SK-N-SH (cell line): ENCODE results near the gene GHRL. TPM values are rescaled to one million over a fixed set of nuclear protein-coding genes. Genes with fewer than 3 reads are reported as not detected.

Source experiments
- CTCF ChIA-PET: fragments of 300-600, 350-600 bp; formaldehyde crosslinking; extraction: SDS; loops from one replicate; lab custom pipeline; 2021; lab: Yijun Ruan, JAX
- POLR2A ChIA-PET: fragments of 350-600 bp; sonication (Branson Sonifier 250); formaldehyde crosslinking; extraction: SDS; loops from one replicate; lab custom pipeline; 2020; ENCODE audit warnings: antibody characterized with exemption, inconsistent platforms; lab: Yijun Ruan, JAX
- DNase-seq: peaks from one replicate; pipeline ENCODE4 v3.0.0; 2012
- H2AFZ ChIP-seq: fragments of 200-600 bp; sonication (generic); 2 replicates; pipeline ENCODE4 v1.8.1; 2016; ENCODE audit warnings: antibody characterized with exemption, mild to moderate bottlenecking, low read depth
- H3F3A ChIP-seq: fragments of 200-600 bp; sonication (generic); replicated peaks from 2 replicates; pipeline ENCODE3; 2016; ENCODE audit warnings: antibody characterized with exemption, mild to moderate bottlenecking; ENCODE audit not compliant: insufficient read depth
- H3K27ac ChIP-seq, 2 experiments: fragments of 200-500 bp in 1 of 2; fragments of 200-600 bp in 1 of 2; sonication (Bioruptor generic) in 1 of 2; sonication (generic), shearing (Covaris generic) in 1 of 2; 2 replicates each; pipeline versions ENCODE4 v1.5.1 to v1.6.1; 2014 to 2016; ENCODE audit warnings: low read depth in 2 of 2, inconsistent platforms in 1 of 2, low read length in 1 of 2, mild to moderate bottlenecking in 1 of 2, mixed read lengths in 1 of 2
- H3K27me3 ChIP-seq: fragments of 200-600 bp; sonication (generic), shearing (Covaris generic); 2 replicates; pipeline ENCODE4 v1.6.1; 2016; ENCODE audit warnings: mixed run types; ENCODE audit not compliant: insufficient read depth
- H3K36me3 ChIP-seq, 2 experiments: fragments of 200-500 bp in 1 of 2; fragments of 200-600 bp in 1 of 2; sonication (Bioruptor generic) in 1 of 2; sonication (generic) in 1 of 2; replicated peaks in 1 of 2; 2 replicates each; pipeline versions ENCODE3 to v1.5.1; 2014 to 2016; ENCODE audit warnings: low read length in 1 of 2, mild to moderate bottlenecking in 1 of 2; ENCODE audit not compliant: insufficient read depth in 2 of 2, control insufficient read depth in 1 of 2
- H3K4me1 ChIP-seq, 2 experiments: fragments of 200-500 bp in 1 of 2; fragments of 200-600 bp in 1 of 2; sonication (Bioruptor generic) in 1 of 2; sonication (generic), shearing (Covaris generic) in 1 of 2; 2 replicates each; pipeline versions ENCODE4 v1.5.1 to v1.6.1; 2014 to 2016; ENCODE audit warnings: low read depth in 1 of 2, low read length in 1 of 2, mixed run types in 1 of 2; ENCODE audit not compliant: insufficient read depth in 2 of 2, control insufficient read depth in 1 of 2
- H3K4me2 ChIP-seq: fragments of 200-600 bp; sonication (generic), shearing (Covaris generic); 2 replicates; pipeline ENCODE4 v1.6.1; 2017; ENCODE audit warnings: mixed run types
- H3K4me3 ChIP-seq, 2 experiments: fragments of 200-500 bp in 1 of 2; fragments of 200-600 bp in 1 of 2; sonication (Bioruptor generic) in 1 of 2; sonication (generic), shearing (Covaris generic) in 1 of 2; 2 replicates each; pipeline versions ENCODE4 v1.5.1 to v1.8.1; 2014 to 2016; ENCODE audit warnings: low read depth in 2 of 2, inconsistent platforms in 1 of 2, low read length in 1 of 2, mild to moderate bottlenecking in 1 of 2, mixed read lengths in 1 of 2, moderate library complexity in 1 of 2
- H3K79me2 ChIP-seq: fragments of 200-600 bp; sonication (generic); 2 replicates; pipeline ENCODE4 v1.8.1; 2017; ENCODE audit warnings: mild to moderate bottlenecking; ENCODE audit not compliant: insufficient read depth
- H3K9ac ChIP-seq: fragments of 200-600 bp; sonication (generic); 2 replicates; pipeline ENCODE4 v1.6.1; 2017; ENCODE audit warnings: mixed run types
- H3K9me2 ChIP-seq: fragments of 200-600 bp; sonication (generic); 2 replicates; pipeline ENCODE4 v1.6.1; 2017; ENCODE audit warnings: mixed run types
- H3K9me3 ChIP-seq: fragments of 200-600 bp; sonication (generic); 2 replicates; pipeline ENCODE4 v1.6.1; 2017; ENCODE audit warnings: mixed run types, mild to moderate bottlenecking, moderate library complexity
- H4K20me1 ChIP-seq: fragments of 200-600 bp; sonication (generic); 2 replicates; pipeline ENCODE4 v1.6.1; 2017; ENCODE audit warnings: mild to moderate bottlenecking, mixed run types; ENCODE audit not compliant: insufficient read depth
- EP300 ChIP-seq, 2 experiments: IDR thresholded peaks; 2 replicates each; pipeline versions ENCODE4 v1.4.0 to v1.6.1; 2012; ENCODE audit warnings: borderline replicate concordance in 1 of 2, low read depth in 1 of 2, low read length in 1 of 2
- FOSL2 ChIP-seq: IDR thresholded peaks from 2 replicates; pipeline ENCODE4 v1.4.0; 2012; ENCODE audit warnings: low read depth, mild to moderate bottlenecking, moderate library complexity, borderline replicate concordance
- FOXJ3 ChIP-seq: sonication (generic); formaldehyde crosslinking; IDR thresholded peaks from 2 replicates; pipeline ENCODE4 v1.5.1; 2020; ENCODE audit warnings: mild to moderate bottlenecking, missing genetic modification reagents
- JUND ChIP-seq: IDR thresholded peaks from 2 replicates; pipeline ENCODE4 v1.4.0; 2012
- MEF2A ChIP-seq: IDR thresholded peaks from 2 replicates; pipeline ENCODE4 v1.4.0; 2012; ENCODE audit warnings: low read depth, borderline replicate concordance
- NRF1 ChIP-seq: IDR thresholded peaks from 2 replicates; pipeline ENCODE4 v1.6.1; 2012; ENCODE audit warnings: low read depth, mild to moderate bottlenecking, low read length
- POLR2AphosphoS5 ChIP-seq: IDR thresholded peaks from 2 replicates; pipeline ENCODE4 v1.6.1; 2012; ENCODE audit warnings: low read depth, low read length
- RCOR1 ChIP-seq: fragments of 150-350 bp; IDR thresholded peaks from 2 replicates; pipeline ENCODE4 v1.6.1; 2017; ENCODE audit warnings: antibody characterized with exemption, low read length
- RFX5 ChIP-seq: IDR thresholded peaks from 2 replicates; pipeline ENCODE4 v1.6.1; 2012; ENCODE audit warnings: mild to moderate bottlenecking, improper control_type of control experiment, low read length
- RXRA ChIP-seq: IDR thresholded peaks from 2 replicates; pipeline ENCODE4 v1.4.0; 2012; ENCODE audit warnings: low read depth, mild to moderate bottlenecking, borderline replicate concordance
- SIN3A ChIP-seq: IDR thresholded peaks from 2 replicates; pipeline ENCODE4 v1.6.1; 2012; ENCODE audit warnings: low read depth, mild to moderate bottlenecking, low read length, moderate library complexity, borderline replicate concordance
- TCF12 ChIP-seq: IDR thresholded peaks from 2 replicates; pipeline ENCODE4 v1.4.0; 2012
- YY1 ChIP-seq: IDR thresholded peaks from 2 replicates; pipeline ENCODE4 v1.4.0; 2012; ENCODE audit warnings: low read depth, mild to moderate bottlenecking
- WGBS: methylation state at CpG from one replicate; pipeline ENCODE4 v1.1.6; 2017; ENCODE audit warnings: low lambda C conversion rate; 5-methylcytosine and 5-hydroxymethylcytosine counted together
- polyA plus RNA-seq, 3 experiments: library from polyadenylated mRNA; depleted of rRNA; stranded (reverse); fragments of >200 nt; gene quantifications; 2 replicates each; pipeline ENCODE4 v1.2.3, GENCODE V29; 2012
- TF ChIP-seq, protein P1 (sequence below): fragments of 150-350 bp; IDR thresholded peaks from 2 replicates; pipeline ENCODE4 v1.6.1; 2017; ENCODE audit warnings: antibody characterized with exemption, low read length, low read depth, borderline replicate concordance
- TF ChIP-seq, protein P2 (sequence below): IDR thresholded peaks from 2 replicates; pipeline ENCODE4 v1.6.1; 2012; ENCODE audit warnings: mild to moderate bottlenecking, low read depth, low read length, moderate library complexity
- TF ChIP-seq, protein P3 (sequence below): IDR thresholded peaks from 2 replicates; pipeline ENCODE4 v1.4.0; 2012; ENCODE audit warnings: low read depth
- TF ChIP-seq, protein P4 (sequence below): fragments of 200-600 bp; sonication (generic); IDR thresholded peaks from 2 replicates; pipeline ENCODE4 v1.6.1; 2017; ENCODE audit warnings: antibody characterized with exemption, mild to moderate bottlenecking, moderate library complexity

GHRL gene
- polyA plus RNA-seq, 1 of the 3 experiments (the other 2 are of a cell fraction): not detected

DNA sequence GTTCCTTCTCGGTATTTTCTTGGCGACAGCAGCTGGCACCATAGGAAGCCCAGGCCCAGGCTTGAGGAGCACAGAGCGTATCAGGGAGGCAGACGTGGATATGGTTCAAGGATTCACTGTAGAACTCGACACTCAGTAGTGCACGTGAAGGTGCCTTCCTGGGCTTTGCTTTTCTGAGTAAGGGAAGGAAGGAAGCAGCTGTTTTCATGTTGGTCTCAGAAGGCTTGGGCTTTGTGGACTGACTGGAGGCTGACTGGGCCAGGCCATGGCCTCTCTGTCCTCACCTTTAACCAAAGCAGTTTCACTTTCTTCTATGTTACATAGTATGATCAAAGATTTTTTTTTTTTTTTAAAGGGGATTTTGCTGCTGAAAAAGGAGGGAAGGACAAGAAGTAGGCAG lies 6.9 kb upstream of the GHRL start:
- Histone ChIP-seq H3K4me1 (peaks cover 0 to 3% of the 10 kb centered on the region in 2 experiments; a peak in 1 of 4 replicates), H3K9me2 (no peaks in the 10 kb centered on the region), H3K9me3 (no peaks in the 10 kb centered on the region), H3K9ac (no peak overlapping the region), H3K4me3 (no peak overlapping the region), H2AFZ (no peak overlapping the region), H3K36me3 (peaks cover 40 to 50% of the 10 kb centered on the region in 2 experiments), H4K20me1 (no peaks in the 10 kb centered on the region), H3K27me3 (no peaks in the 10 kb centered on the region), H3K79me2 (no peaks in the 10 kb centered on the region), H3F3A (peaks cover 15% of the 10 kb centered on the region), H3K27ac (peak overlapping the region in 1 of 2 experiments; percentile 50; a peak in 1 of 4 replicates), H3K4me2 (no peak overlapping the region)
- TF ChIP-seq RXRA (no peak), POLR2AphosphoS5 (no peak), FOSL2 (no peak), FOXJ3 (CRISPR knock-in tag) (no peak), JUND (no peak), RFX5 (no peak), NRF1 (no peak)
- TF ChIP-seq, protein P1, sequence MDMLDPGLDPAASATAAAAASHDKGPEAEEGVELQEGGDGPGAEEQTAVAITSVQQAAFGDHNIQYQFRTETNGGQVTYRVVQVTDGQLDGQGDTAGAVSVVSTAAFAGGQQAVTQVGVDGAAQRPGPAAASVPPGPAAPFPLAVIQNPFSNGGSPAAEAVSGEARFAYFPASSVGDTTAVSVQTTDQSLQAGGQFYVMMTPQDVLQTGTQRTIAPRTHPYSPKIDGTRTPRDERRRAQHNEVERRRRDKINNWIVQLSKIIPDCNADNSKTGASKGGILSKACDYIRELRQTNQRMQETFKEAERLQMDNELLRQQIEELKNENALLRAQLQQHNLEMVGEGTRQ: no peak
- TF ChIP-seq, protein P2, sequence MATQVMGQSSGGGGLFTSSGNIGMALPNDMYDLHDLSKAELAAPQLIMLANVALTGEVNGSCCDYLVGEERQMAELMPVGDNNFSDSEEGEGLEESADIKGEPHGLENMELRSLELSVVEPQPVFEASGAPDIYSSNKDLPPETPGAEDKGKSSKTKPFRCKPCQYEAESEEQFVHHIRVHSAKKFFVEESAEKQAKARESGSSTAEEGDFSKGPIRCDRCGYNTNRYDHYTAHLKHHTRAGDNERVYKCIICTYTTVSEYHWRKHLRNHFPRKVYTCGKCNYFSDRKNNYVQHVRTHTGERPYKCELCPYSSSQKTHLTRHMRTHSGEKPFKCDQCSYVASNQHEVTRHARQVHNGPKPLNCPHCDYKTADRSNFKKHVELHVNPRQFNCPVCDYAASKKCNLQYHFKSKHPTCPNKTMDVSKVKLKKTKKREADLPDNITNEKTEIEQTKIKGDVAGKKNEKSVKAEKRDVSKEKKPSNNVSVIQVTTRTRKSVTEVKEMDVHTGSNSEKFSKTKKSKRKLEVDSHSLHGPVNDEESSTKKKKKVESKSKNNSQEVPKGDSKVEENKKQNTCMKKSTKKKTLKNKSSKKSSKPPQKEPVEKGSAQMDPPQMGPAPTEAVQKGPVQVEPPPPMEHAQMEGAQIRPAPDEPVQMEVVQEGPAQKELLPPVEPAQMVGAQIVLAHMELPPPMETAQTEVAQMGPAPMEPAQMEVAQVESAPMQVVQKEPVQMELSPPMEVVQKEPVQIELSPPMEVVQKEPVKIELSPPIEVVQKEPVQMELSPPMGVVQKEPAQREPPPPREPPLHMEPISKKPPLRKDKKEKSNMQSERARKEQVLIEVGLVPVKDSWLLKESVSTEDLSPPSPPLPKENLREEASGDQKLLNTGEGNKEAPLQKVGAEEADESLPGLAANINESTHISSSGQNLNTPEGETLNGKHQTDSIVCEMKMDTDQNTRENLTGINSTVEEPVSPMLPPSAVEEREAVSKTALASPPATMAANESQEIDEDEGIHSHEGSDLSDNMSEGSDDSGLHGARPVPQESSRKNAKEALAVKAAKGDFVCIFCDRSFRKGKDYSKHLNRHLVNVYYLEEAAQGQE: no peak
- CTCF ChIA-PET: interaction anchor here (0.7 kb wide), 1 partner anchor 453 kb away, joined by 4 read pairs; no protein-coding TSS in a partner anchor
- POLR2A ChIA-PET: no interaction called here
- WGBS: 84% methylated on average over 6 of the region's 6 CpGs
- DNase-seq: no peak

DNA sequence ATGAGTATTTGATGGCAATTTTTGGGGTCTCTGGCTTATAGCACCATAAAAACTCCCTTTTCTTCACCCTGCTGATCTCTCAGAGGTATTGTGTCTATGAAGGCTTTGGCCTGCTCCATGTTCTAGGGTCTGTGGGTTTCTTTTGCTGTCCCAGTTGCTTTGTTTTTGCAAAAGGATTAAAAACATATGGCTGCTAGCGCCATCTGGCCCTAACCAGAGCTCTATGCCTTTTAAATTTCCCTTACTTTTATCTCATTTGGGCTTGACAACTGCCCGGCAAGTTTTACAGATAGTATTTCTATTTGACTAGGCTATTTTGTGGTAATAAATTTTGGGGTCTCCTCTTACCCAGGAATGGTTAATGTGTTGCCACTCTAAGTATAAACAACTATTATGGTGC lies 6.4 kb upstream of the GHRL start:
- Histone ChIP-seq H3K4me3 (no peak overlapping the region), H3K36me3 (peaks cover 37 to 45% of the 10 kb centered on the region in 2 experiments), H3K9me2 (no peaks in the 10 kb centered on the region), H3K27ac (peak overlapping the region in 1 of 2 experiments; percentile 50; a peak in 1 of 4 replicates), H3K4me1 (peaks cover 0 to 3% of the 10 kb centered on the region in 2 experiments; a peak in 1 of 4 replicates), H2AFZ (no peak overlapping the region), H3K9ac (no peak overlapping the region), H3F3A (peaks cover 18% of the 10 kb centered on the region), H3K9me3 (no peaks in the 10 kb centered on the region), H3K27me3 (no peaks in the 10 kb centered on the region), H3K4me2 (no peak overlapping the region), H3K79me2 (no peaks in the 10 kb centered on the region), H4K20me1 (no peaks in the 10 kb centered on the region)
- ChIA-PET CTCF (interaction anchor here (0.7 kb wide), 1 partner anchor 453 kb away, joined by 4 read pairs; no protein-coding TSS in a partner anchor), POLR2A (no interaction called here)
- DNase-seq: peak; percentile 30
- 54% methylated on average over 2 of the region's 2 CpGs for WGBS
- TF ChIP-seq POLR2AphosphoS5 (no peak), JUND (no peak), SIN3A (no peak), TCF12 (no peak), EP300 (IDR thresholded peaks at IDR 0.05; ENCODE audit: borderline replicate concordance in 1 of 2, low read depth in 1 of 2, low read length in 1 of 2) (no peak), MEF2A (no peak), YY1 (no peak), RCOR1 (no peak)
- TF ChIP-seq, protein P2: no peak
- TF ChIP-seq, protein P3, sequence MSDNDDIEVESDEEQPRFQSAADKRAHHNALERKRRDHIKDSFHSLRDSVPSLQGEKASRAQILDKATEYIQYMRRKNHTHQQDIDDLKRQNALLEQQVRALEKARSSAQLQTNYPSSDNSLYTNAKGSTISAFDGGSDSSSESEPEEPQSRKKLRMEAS: no peak
- TF ChIP-seq, protein P4, sequence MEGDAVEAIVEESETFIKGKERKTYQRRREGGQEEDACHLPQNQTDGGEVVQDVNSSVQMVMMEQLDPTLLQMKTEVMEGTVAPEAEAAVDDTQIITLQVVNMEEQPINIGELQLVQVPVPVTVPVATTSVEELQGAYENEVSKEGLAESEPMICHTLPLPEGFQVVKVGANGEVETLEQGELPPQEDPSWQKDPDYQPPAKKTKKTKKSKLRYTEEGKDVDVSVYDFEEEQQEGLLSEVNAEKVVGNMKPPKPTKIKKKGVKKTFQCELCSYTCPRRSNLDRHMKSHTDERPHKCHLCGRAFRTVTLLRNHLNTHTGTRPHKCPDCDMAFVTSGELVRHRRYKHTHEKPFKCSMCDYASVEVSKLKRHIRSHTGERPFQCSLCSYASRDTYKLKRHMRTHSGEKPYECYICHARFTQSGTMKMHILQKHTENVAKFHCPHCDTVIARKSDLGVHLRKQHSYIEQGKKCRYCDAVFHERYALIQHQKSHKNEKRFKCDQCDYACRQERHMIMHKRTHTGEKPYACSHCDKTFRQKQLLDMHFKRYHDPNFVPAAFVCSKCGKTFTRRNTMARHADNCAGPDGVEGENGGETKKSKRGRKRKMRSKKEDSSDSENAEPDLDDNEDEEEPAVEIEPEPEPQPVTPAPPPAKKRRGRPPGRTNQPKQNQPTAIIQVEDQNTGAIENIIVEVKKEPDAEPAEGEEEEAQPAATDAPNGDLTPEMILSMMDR: peak; percentile 15
